Transverse colon (tissue), 3 donors: ENCODE results near the gene RNF150.

Source experiments
- CTCF ChIP-seq, 5 experiments: fragments of 200-600 bp in 3 of 5; fragments of 450-650 bp in 2 of 5; sonication (generic) in 3 of 5; IDR thresholded peaks; 1 replicate in 2 of 5; 2 replicates in 3 of 5; pipeline ENCODE4 v1.5.1; 2016 to 2017; ENCODE audit warnings: antibody characterized with exemption in 5 of 5, inconsistent platforms in 3 of 5, mild to moderate bottlenecking in 2 of 5, moderate library complexity in 1 of 5
- POLR2A ChIP-seq: fragments of 450-650 bp; IDR thresholded peaks from one replicate; pipeline ENCODE4 v1.6.1; 2016; ENCODE audit warnings: antibody characterized with exemption, mild to moderate bottlenecking, moderate library complexity

- TF ChIP-seq CTCF (IDR thresholded peaks at IDR 0.05), result no peak
- TF ChIP-seq POLR2A, result no peak
Measured at GRCh38 chr4:141079393-141079930, 53.8 kb downstream of the RNF150 start.
